Activated CD4-positive, CD25-positive, alpha-beta regulatory T cell treated with anti-CD3 and anti-CD28 coated beads, Interleukin-2, amount 50 U/mL, for 16 hours (primary cell): ENCODE results near the gene ZNF529.
"Not testable (repeated sequence)": the region's sequence is repeated elsewhere in the genome, so short reads cannot be mapped to it uniquely, and the experiment has no call there.

Experiments used
- DNase-seq: peaks from one replicate; pipeline ENCODE4 v3.0.0-alpha.2; 2020; ENCODE audit warnings: low read depth, low spot score

ZNF529 gene

DNA sequence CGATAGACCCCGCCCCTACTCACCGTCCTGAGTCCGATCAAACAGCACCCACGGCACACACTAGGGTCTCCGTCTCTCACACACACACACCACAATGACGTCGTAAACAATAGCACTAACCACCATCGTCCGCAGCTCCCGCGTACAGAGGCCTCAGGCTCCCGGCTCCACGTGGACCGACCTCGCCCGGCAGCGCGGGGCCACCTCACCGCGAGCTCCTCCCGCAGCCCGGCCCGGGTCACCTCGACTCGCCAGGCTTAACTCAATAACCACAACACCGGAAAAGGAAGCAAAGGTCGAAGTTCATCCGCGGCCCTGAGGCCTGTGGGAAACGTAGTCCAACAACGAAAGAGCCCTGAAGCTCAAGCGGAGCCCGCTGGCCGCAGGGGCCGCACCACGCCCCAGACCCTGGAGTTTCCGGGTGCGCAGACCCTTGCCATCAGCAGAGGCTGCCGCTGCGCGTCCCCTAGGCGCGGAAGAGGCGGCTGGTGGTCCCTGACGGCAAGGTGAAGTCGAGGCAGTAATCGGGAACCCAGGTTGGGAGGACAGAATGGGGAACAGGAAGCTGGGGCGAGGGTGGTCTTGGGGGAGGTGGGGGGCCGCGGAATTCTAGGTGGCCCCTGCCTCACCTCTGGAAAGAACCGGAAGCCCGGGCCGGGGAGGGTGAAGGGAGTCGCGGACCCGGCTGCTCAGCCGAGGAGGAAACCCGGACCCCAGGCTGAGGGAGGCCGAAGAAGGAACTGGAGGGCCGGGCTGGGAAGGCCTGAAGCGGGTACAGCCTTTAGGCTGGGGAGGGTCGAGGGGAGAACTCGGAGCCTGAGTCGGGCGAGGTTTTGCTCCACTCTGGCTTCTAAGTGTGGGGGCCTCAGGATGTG, at the start of gene ZNF529:
ZNF529 (minus strand) TSS at position 273 of the 875 bp plus-strand sequence. CDS start 946 bp downstream, outside the sequence.
- peak; percentile 80 for DNase-seq

- DNase-seq, result no peak
Measured at GRCh38 chr19:36605877-36606478, 32.9 kb upstream of the ZNF529 start.

GRCh38 chr19:36605101-36605876, 32.2 kb upstream of the ZNF529 start, which contains the start of gene ZNF382:
ZNF382 (plus strand) TSS chr19:36605313; CDS start chr19:36609915, 4,602 bp downstream.
- peak; percentile 71 for DNase-seq

DNA sequence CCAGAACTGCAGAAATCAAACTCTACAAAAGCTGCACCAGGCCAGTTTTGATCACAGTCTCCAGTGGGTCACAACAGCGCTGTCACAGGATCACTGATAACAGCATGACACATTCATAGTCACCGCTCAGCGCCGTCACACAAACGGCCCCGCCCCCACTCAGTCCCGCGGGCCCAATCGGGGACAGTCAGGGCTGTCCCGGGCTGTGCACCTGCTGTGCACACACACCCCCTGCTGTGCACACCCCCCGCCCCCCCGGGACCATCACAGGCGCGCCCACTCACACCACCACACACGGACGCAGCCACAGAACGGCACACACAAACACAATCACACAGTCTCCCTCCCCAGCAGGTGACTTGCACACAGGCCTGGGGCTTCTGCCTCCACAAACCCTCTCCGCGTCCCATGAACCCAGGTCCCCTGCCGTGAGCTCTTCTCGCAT, 31.6 kb upstream of the ZNF529 start:
- peak; percentile 82 for DNase-seq

GRCh38 chr19:36602681-36603080, 29.6 kb upstream of the ZNF529 start:
- DNase-seq, result not testable (repeated sequence)

DNA sequence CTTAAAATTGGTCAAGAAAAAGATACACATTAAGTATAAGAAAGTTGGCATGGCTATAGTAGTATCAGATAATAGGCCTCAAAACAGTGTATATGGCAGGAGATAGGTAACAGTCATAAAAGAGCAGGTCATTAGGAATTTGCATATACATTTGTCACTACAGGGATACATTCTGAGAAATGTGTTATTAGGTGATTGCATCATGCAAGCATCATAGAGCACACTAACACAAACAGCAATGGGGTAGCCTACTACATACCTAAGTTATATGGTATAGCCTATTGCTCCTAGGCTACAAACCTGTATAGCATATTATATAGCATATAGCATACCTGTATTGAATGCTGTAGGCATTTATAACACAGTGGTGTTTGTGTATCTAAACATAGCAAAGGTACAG, 6.2 kb upstream of the ZNF529 start:
- DNase-seq, result no peak

- no peak for DNase-seq
Measured at GRCh38 chr19:36577271-36577996, 4.3 kb upstream of the ZNF529 start.

DNA sequence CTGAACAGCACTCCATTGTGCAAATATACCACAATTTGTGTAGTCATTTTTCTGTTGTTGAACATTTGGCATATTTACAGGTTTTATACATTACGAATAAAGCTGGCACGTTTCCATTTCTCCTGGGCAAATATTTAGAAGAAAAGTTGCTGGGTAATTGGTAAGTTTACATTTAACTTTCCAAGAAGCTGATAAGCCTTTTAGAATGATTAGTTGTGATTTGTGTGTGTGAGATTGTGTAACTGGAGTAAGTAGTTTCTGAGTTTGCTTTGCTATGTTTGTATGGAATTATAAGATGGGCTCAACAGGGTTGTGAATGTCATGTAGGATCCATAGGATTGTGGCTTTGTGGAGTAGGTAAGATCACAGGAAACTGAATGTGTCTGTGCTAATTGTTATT, 1.6 kb upstream of the ZNF529 start:
- no peak for DNase-seq

GRCh38 chr19:36573895-36574720, 1.0 kb upstream of the ZNF529 start:
- DNase-seq, result no peak

- DNase-seq, result no peak
Measured at GRCh38 chr19:36572593-36573019, 486 bp downstream of the ZNF529 start.

GRCh38 chr19:36564391-36564790, 8.7 kb downstream of the ZNF529 start:
- DNase-seq, result no peak

GRCh38 chr19:36547001-36547732, 25.9 kb downstream of the ZNF529 start:
- DNase-seq, result no peak

GRCh38 chr19:36528921-36529518, 44.1 kb downstream of the ZNF529 start:
- peak; percentile 0 for DNase-seq

DNA sequence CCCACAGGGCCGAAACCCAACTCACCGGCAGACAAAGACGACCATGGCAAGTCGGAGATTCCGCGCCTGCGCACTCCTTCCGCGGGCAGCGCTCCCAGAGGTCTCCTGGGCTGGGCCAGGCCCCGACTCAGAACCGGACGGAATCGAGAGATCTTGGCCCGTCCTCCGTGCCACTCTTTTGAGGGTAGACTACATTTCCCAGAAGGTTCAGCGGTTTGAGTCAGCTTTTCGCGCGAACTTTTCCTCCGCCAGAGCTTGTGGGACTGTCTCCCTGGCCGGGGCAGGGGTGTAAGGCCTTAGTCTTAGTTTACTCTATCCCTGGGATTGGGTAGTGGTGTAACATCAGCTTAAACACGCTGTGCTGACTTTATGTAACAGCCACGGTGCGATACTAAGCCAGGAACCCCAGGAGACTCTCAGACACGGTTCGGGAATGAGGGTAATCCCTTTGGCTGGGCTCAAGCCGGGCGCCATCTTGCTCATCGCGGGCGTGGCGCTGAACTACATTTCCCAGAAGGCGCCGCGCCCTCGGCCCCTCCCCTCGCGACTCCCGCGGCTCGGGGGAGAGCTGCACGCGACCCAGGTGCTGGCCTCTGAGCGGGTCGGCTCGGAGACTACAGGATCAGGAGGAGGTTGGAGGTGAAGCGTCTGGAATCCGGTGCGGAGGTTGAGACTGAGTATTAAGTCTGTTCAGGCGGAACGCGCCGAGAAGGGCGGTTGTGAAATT, 44.7 kb downstream of the ZNF529 start, which contains the start of gene ZNF260:
ZNF260 (minus strand) TSS at position 78 of the 727 bp plus-strand sequence. CDS start 13,033 bp downstream, outside the sequence.
- peak; percentile 87 for DNase-seq

DNA sequence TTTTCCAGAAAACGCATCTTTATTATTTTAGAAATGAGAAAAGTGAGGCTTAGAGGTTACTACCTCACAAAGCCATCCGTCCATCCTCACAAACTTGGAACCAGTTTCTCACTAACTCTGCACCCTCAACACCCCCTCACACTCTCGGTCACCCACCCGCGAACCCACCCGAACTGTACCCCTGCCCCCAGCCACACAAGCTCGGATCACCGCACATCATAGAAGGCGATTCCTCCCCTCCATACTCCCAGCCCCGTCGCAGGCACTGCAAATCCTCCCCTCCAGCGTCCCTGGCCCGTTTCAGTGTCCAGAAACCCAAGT, 45.3 kb downstream of the ZNF529 start:
- DNase-seq, result no peak

DNA sequence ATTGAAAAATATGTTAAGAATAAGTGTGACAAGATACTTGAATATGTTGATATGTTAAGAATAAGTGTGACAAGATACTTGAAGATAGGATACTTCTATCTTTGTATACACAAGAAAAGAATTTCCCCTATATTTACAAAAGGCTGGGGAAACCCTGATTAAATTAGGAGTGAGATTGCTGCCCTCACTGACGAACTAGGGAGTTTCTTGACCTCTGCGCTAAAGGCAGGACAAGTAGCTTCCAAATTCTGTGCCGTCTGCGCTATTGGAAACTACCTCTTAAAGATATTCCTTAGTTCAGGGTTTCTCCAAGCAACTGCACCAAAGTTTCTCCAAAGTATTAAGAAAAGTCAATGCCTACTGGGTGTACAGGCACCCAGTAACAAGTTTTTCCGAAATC, 45.8 kb downstream of the ZNF529 start:
- DNase-seq, result no peak

DNA sequence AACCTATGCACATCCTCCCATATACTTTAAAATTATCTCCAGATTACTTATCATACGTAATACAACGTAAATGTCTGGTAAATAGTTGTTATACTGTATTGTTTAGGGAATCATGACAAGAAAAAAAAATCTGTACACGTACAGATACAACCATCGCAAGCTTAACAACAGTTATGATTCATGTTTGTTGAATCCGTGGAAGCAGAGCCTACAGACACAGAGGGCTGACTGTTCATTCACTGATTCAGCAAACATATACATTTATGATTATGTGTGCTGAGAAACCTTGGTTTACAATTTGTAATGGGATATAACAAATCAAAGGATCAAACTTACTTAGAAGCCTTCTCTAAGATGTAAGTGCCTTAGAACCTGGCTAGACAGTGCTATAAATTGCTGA, 46.5 kb downstream of the ZNF529 start:
- DNase-seq, result no peak

DNA sequence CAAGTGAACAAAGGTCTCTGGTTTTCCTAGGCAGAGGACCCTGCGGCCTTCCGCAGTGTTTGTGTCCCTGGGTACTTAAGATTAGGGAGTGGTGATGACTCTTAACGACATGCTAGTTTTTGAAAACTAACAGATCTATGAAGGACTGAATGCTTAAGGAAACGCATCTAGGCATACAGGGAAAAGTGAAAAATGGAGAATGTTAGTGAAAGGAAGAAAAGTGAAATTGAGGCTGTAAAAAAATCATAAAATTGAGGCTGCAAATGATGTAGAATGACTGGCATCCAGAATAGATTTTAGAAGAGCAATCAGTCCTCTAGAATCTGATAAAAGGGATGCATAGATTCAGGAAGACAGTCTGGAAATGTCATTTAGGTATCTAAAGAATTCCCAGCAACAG, 48.5 kb downstream of the ZNF529 start:
- no peak for DNase-seq
